Measurements from ENCODE around the gene KRT9.
"Not testable (repeated sequence)": the region's sequence is repeated elsewhere in the genome, so short reads cannot be mapped to it uniquely, and the experiment has no call there.

KRT9 gene

GRCh38 chr17:41571561-41572434 lies at the start of gene KRT9:
KRT9 (minus strand) TSS chr17:41572059; CDS start chr17:41571992, 67 bp downstream.
- DNase-seq (ENCODE audit: low spot score), result no peak

DNA sequence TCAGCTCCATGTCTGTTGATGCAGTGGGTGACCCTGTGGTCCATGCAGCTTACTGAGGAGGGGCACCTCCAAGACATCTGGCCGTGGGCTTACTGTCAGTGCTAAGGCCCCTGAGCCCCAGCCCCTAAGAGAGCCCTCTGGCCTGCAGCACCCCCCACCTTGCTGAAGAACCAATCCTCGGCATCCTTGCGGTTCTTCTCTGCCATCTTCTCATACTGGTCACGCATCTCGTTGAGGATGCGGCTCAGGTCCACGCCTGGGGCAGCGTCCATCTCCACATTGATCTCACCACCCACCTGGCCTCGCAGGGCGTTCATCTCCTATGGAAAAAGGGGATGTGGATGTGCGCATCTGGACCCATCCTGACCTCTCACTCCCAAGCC lies 49.6 kb upstream of the KRT9 start:
- not testable (repeated sequence) for DNase-seq (ENCODE audit: low spot score)

DNA sequence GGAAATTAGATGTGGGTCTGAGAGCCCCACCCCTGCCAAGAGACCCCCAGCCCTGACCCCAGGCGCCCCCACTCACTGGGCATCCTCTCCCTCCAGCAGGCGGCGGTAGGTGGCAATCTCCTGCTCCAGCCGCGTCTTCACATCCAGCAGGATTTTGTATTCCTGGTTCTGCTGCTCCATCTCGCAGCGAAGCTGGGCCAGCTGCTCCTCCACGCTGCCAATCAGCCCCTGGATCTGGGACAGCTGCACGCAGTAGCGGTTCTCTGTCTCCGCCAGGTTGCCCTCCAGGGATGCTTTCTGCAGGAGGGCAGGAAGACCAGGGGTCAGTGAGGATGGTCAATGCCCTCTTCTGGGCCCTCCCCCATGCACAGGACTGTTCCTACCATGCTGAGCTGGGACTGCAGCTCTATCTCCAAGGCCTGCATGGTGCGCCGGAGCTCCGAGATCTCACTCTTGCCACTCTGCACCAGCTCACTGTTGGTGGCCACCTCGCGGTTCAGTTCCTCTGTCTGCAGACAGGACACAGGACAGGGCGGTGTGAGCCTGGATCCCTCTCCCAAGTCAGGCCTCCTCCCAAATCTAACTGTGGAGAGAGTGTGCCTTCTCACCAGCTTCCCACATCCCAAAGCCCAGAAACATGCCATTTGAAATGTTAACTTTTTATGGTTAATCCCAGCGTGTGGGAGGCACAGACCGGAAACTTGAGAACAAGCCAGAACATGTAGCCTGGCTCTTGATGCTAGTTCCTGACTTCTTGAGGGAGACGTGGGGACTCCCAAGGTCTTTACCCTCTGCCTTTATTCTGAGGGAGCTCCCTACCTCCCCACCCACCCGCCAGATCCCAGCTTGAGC lies 49.0 kb upstream of the KRT9 start:
- DNase-seq (ENCODE audit: low spot score), result no peak

- DNase-seq (ENCODE audit: low spot score), result not testable (repeated sequence)
These were observed 48.2 kb upstream of the KRT9 start for GRCh38 chr17:41619927-41620582.

DNA sequence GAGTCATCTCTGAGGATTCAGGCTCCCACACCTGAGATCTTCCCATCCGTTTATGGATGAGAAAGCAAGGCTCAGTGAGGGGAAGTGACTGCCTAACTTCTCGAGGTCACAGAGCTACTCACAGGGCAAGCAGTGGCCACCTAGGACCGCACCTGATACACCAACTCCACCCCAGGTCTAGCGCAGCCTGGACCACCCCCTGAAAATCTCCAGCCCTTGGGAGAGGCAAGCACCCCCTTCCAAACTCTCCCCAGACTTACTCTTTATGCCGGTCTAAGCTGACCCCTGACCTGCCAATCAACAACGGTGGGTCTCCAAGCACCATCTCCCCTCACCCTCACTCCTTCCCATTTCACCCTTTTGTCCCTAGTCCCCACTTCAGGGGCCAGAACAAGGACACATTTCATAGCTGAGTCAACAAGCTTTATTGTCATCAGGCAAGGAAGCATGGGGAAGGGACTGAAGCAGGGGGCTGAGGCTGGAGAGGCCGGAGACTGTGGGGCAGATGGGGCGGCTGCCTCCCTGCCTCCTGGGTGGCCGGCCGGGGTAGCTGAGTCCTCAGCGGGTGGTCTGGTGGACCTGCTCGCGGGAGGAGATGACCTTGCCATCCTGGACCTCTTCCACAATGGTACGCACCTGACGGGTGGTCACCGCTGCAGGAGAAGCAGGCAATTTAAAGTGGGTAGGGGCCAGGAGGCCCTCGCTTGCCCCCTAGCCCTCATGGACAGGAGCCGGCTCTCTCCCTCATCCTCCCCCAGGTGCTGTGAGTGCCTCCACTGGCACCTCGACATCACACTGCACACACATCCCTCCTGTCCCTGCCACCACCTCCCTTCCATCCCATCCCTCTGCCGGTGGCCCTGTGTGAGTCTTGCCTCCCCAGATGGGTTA lies 47.4 kb upstream of the KRT9 start:
- DNase-seq (ENCODE audit: low spot score), result no peak

DNA sequence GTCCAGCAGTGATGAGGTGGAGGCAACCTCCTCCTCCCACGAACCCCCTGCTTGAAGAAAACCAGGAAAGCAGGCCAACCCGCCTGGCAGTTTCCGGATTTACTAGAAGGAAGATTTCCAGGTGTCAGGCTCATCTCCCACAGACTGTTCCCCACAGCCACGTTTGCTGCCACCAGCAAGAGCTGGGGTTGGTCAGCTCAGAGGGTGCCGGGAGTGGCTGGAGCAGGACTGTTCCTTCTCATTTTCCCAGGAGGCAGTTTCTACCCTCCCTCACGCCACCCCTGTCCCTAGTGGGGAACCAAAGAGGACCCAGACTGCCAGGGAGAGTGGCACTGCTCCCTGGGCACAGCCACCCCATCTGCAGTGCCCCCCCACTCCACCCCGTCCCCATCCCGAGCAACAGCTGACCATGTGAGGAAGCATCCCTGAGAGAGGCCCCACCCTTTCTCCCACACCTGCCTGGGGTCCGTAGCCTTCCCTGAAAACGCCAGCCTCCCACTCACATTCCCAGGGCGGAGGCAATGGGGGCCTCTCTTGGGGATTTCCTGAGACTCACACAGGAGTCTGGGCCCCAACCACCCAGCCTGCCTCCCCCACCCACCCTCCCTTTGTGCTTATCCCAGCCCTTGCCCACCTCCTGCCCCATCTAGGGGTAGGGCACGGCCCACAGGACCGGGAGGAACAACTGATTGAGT lies 46.6 kb upstream of the KRT9 start:
- DNase-seq (ENCODE audit: low spot score), result no peak

- no peak for DNase-seq (ENCODE audit: low spot score)
These were observed 45.8 kb upstream of the KRT9 start for GRCh38 chr17:41617698-41618097.

DNA sequence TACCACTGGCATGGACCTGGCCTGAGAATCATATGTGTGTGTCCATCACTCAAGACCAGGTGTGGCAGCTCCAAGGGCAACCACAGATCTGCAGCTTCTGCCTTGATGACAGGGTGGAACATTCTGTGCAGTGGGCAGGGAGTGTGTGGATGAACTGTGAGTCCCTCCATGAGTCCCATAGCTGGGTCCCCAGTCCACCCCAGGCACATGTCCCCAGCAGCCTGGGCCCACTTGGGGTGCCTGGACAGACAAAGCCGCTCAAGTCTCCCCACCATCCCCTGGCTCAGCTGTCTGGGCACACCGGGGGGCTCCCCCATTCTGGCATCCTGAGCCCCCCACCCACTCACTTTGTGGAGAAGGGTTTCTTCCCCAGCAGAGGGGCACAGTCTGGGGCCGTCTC lies 45.3 kb upstream of the KRT9 start:
- DNase-seq (ENCODE audit: low spot score), result no peak

DNA sequence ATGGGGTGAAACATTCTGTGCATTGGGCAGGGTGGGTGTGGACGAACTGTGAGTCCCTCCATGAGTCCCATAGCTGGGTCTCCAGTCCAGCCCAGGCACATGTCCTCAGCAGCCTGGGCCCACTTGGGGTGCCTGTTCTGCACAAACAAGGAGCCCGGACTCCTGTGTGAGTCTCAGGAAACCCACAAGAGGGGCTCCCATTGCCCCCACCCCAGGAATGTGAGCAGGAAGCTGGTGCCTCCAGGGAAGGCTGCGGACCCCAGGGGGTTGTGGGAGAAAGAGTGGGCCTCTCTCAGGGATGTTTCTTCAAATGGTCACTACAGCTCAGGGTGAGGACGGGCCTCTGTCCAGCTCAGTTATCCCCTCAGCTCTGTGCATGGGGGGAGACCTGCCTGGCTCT lies 44.6 kb upstream of the KRT9 start:
- DNase-seq (ENCODE audit: low spot score), result not testable (repeated sequence)

DNA sequence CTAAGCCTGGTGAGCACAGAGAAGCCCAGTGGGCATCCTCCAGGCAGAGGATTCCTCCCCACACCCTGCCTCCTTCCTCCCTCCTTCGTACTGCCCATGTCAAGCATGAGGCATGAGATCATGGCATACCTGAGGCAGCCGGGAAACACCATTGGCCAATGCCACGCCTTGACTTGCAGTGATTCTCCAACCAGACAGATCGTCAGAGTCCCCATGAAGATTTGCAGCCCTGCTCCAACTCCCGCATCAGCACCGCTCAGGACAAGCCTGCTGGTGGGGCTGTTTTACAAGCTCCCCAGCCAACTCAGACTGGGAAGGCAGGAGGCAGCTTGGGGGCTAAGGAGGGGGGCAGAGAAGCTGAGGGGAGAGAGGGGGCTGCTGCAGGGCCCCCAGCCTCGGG lies 43.6 kb upstream of the KRT9 start:
- no peak for DNase-seq (ENCODE audit: low spot score)

DNA sequence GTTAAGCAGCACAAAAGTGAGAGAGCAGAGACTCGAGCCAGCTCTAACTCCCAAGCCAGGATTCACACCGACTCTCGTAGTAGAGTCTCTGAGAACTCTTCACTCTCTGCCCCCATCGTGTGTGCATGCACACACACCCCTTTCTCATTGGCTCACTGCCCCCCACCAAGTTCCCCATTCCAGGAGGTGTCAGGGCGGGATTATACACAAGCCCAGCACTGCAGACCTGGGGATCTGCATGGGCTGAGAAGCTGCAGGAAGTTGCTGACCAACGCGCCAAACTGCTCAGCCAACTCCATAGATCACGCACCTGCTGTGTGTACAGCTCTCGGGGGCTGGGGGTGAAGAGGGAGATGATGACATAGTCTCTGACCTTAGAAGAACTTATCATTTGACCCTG lies 42.9 kb upstream of the KRT9 start:
- not testable (repeated sequence) for DNase-seq (ENCODE audit: low spot score)

DNA sequence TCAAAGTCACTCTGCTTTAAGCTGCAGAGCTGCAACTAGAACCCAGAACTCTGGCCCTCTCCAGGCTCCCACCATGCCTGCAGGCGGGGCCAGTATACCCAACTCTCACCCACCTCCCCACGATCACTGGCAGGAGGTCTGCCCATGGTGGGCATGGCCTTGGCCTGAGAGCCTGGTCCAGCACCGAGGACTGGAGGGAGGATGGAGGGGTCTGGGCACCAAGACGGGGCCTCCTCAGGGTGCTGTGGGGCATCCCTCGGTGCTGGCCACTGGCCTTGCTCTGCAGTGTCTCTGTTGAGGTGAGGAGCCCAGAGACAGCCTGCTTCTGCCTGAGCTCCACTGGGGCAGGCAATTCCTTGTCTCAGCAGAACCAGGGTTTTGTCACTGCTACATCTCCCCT lies 42.2 kb upstream of the KRT9 start:
- DNase-seq (ENCODE audit: low spot score), result no peak

- DNase-seq (ENCODE audit: low spot score), result no peak
These were observed 41.6 kb upstream of the KRT9 start for GRCh38 chr17:41613277-41614082.

- DNase-seq (ENCODE audit: low spot score), result not testable (repeated sequence)
These were observed 40.7 kb upstream of the KRT9 start, which contains the start of gene KRT16 for GRCh38 chr17:41612376-41613160. KRT16 (minus strand) TSS chr17:41612767; CDS start chr17:41612688, 79 bp downstream.

GRCh38 chr17:41610965-41611640 lies 39.2 kb upstream of the KRT9 start:
- no peak for DNase-seq (ENCODE audit: low spot score)

DNA sequence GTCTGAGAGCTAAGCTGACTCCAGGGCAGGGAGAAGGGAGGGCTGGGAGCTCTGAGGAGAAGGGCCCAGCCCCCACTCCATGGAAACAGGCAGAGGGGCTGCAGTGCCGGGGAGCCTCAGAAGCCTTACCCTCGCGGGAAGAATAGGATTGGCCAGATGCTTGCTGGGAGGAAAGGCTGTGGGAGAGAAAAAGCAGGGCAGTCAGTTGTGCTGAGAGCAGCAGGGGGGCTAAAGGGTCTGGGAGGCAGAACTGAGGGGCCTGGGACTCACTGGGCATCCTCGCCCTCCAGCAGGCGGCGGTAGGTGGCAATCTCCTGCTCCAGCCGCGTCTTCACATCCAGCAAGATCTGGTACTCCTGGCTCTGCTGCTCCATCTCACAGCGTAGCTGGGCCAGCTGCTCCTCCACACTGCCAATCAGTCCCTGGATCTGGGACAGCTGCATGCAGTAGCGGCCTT lies 38.2 kb upstream of the KRT9 start:
- DNase-seq (ENCODE audit: low spot score), result not testable (repeated sequence)

- DNase-seq (ENCODE audit: low spot score), result not testable (repeated sequence)
These were observed 35.1 kb upstream of the KRT9 start for GRCh38 chr17:41606930-41607329.

DNA sequence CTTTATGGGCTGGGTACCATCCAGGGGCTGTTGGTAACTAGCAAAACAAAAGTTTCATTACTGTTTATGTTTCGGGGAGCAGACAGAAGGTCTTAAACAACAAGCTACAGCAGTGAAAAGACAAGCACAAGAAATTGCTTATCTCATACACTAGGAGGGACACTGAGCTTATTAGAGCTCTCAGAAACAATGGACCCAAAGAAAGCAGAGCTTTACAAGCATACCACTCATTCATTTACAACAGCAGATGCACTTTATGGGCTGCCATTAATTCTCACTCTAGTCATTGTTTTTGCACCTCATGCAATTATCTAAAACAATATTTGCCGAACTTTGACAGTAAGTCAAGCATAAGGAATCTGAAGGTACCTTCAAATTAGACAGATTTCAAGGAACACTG lies 30.7 kb upstream of the KRT9 start:
- no peak for DNase-seq (ENCODE audit: low spot score)

All from NAMALWA (cell line).